ENCODE results near the gene MEGF11. TPM values are rescaled to one million over a fixed set of nuclear protein-coding genes. Genes with fewer than 3 reads are reported as not detected.

Gene MEGF11
- total RNA-seq, 1 experiment from 2014 or later, result 2.3 TPM

DNA sequence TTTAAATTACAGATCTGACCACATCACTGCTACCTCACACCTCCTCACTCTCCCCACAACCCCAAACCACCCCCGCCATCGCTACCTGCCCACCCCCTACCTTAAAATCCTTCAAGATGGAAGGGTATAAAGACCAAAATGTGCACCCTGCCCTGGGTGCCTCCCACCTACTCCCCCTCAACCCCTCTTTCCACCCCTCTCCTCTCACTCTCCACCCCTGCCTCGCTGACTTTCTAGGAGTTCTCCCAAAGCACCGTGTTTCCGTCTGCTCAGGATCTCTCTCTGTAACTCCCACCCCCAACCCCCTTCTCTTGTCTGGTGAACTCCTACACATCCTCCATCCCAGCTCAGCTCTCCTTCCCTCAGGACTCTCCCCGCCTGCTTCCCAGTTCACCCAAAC, 69.1 kb downstream of the MEGF11 start:
- intact Hi-C loops (cut with micrococcal nuclease), result no loop called here

More for the DNA sequence above, 69.1 kb downstream of the MEGF11 start:
- no peaks in the 10 kb centered on the region for H3K4me1 ChIP-seq (ENCODE audit: control insufficient read depth in 1 of 2, insufficient read depth in 2 of 2, low read length in 2 of 2)
- H3K4me2 ChIP-seq (ENCODE audit: low read length), result no peak overlapping the region
- DNase-seq (ENCODE audit: low read depth, low spot score) (no peak), ATAC-seq (no peak)
- POLR2A ChIA-PET, result no interaction called here
- no peaks in the 10 kb centered on the region for H3K9me2 ChIP-seq (ENCODE audit: insufficient read depth)
- no peak overlapping the region for H3K27ac ChIP-seq (ENCODE audit: low read depth, low read length)
- no peaks in the 10 kb centered on the region for H3K36me3 ChIP-seq (ENCODE audit: control insufficient read depth in 1 of 2, insufficient read depth in 2 of 2, low read length in 2 of 2)
- peaks cover 28% of the 10 kb centered on the region for H3K27me3 ChIP-seq (ENCODE audit: insufficient read depth, low read length)
- no peaks in the 10 kb centered on the region for H3K9me3 ChIP-seq (ENCODE audit: control insufficient read depth in 1 of 2, insufficient read depth in 1 of 2, low read depth in 1 of 2, low read length in 2 of 2)
- CTCF ChIA-PET, result no interaction called here
- no peak overlapping the region for H3K9ac ChIP-seq (ENCODE audit: low read length)
- RAD21 ChIA-PET (ENCODE audit: low non-redundant PET in 1 of 2, low total read pairs in 2 of 2, uncharacterized antibody in 2 of 2, unreplicated experiment in 2 of 2), result no interaction called here
- no TSS peak for BruUV-seq (replicated peaks)
- no peak overlapping the region for H3K4me3 ChIP-seq (replicated peaks in 1 of 2; ENCODE audit: low read depth in 1 of 2, low read length in 2 of 2)
- H2AFZ ChIP-seq (ENCODE audit: low read depth, low read length, poor library complexity, severe bottlenecking), result no peak overlapping the region
- TF ChIP-seq ZFX (IDR thresholded peaks at IDR 0.05) (no peak), POLR2A (IDR thresholded peaks at IDR 0.05; ENCODE audit: borderline replicate concordance, extremely low read depth, insufficient read depth, insufficient read length) (no peak), RAD21 (IDR thresholded peaks at IDR 0.05; ENCODE audit: low read depth) (no peak), ZNF274 (IDR thresholded peaks at IDR 0.05; ENCODE audit: low read depth, low read length) (no peak), SP1 (IDR thresholded peaks at IDR 0.05; ENCODE audit: low read depth) (no peak), EZH2phosphoT487 (IDR thresholded peaks at IDR 0.05; ENCODE audit: borderline replicate concordance) (no peak), SIN3A (IDR thresholded peaks at IDR 0.05; ENCODE audit: low read depth) (no peak), CBX3 (IDR thresholded peaks at IDR 0.05; ENCODE audit: low read depth) (no peak), SRF (IDR thresholded peaks at IDR 0.05; ENCODE audit: low read depth) (no peak), YY1 (IDR thresholded peaks at IDR 0.05; ENCODE audit: extremely low read depth, insufficient replicate concordance, low read depth, low read length) (no peak), EGR1 (IDR thresholded peaks at IDR 0.05; ENCODE audit: low read depth) (no peak), EZH2 (IDR thresholded peaks at IDR 0.05) (no peak), ELF1 (IDR thresholded peaks at IDR 0.05; ENCODE audit: borderline replicate concordance, low read depth) (no peak), CEBPB (IDR thresholded peaks at IDR 0.05; ENCODE audit: low read depth) (no peak), TCF7L2 (IDR thresholded peaks at IDR 0.05; ENCODE audit: borderline replicate concordance, extremely low read depth, insufficient read depth, insufficient read length) (no peak)
- TF ChIP-seq, protein P1, sequence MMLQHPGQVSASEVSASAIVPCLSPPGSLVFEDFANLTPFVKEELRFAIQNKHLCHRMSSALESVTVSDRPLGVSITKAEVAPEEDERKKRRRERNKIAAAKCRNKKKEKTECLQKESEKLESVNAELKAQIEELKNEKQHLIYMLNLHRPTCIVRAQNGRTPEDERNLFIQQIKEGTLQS (IDR thresholded peaks at IDR 0.05), result no peak
- TF ChIP-seq, protein P2, sequence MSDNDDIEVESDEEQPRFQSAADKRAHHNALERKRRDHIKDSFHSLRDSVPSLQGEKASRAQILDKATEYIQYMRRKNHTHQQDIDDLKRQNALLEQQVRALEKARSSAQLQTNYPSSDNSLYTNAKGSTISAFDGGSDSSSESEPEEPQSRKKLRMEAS (IDR thresholded peaks at IDR 0.05), result no peak
- TF ChIP-seq, protein P3, sequence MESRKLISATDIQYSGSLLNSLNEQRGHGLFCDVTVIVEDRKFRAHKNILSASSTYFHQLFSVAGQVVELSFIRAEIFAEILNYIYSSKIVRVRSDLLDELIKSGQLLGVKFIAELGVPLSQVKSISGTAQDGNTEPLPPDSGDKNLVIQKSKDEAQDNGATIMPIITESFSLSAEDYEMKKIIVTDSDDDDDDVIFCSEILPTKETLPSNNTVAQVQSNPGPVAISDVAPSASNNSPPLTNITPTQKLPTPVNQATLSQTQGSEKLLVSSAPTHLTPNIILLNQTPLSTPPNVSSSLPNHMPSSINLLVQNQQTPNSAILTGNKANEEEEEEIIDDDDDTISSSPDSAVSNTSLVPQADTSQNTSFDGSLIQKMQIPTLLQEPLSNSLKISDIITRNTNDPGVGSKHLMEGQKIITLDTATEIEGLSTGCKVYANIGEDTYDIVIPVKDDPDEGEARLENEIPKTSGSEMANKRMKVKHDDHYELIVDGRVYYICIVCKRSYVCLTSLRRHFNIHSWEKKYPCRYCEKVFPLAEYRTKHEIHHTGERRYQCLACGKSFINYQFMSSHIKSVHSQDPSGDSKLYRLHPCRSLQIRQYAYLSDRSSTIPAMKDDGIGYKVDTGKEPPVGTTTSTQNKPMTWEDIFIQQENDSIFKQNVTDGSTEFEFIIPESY (IDR thresholded peaks at IDR 0.05; ENCODE audit: extremely low read depth, insufficient replicate concordance, low read length), result no peak
- H3K79me2 ChIP-seq (ENCODE audit: insufficient read depth, low read length), result no peaks in the 10 kb centered on the region
- no peaks in the 10 kb centered on the region for H4K20me1 ChIP-seq (ENCODE audit: insufficient read depth)
